Endothelial cell of umbilical vein (primary cell): Measurements from ENCODE around the gene DONSON. TPM values are rescaled to one million over a fixed set of nuclear protein-coding genes. Genes with fewer than 3 reads are reported as not detected.

Experiments used
- BruUV-seq: library from RNA; stranded (reverse); fragments of 400-500 nt; replicated peaks from 2 replicates; lab custom pipeline; 2021; lab: Mats Ljungman, UMichigan
- CTCF ChIA-PET: fragments of 300-600, 350-600 bp; sonication (Branson Sonifier 250); formaldehyde crosslinking; loops from one replicate; lab custom pipeline; 2021; ENCODE audit warnings: antibody characterized with exemption, inconsistent platforms; lab: Charles Lee
- POLR2A ChIA-PET: fragments of 300-600, 350-600 bp; sonication (Branson Sonifier 250); formaldehyde crosslinking; loops from one replicate; lab custom pipeline; 2021; ENCODE audit warnings: antibody characterized with exemption, inconsistent platforms; lab: Charles Lee
- DNase-seq: peaks from one replicate; pipeline ENCODE4 v3.0.0-alpha.2; 2011; ENCODE audit warnings: low read depth, low spot score
- FAIRE-seq: peaks from 2 replicates; lab custom pipeline; 2011; peaks lifted over from hg19 to GRCh38; lab: Jason Lieb, UNC
- H2AFZ ChIP-seq: 2 replicates; pipeline ENCODE4 v1.6.0; 2012; ENCODE audit warnings: low read depth, low read length, control low read depth, inconsistent platforms
- H3K27ac ChIP-seq: 2 replicates; pipeline ENCODE4 v1.5.1; 2011; ENCODE audit warnings: low read depth, mild to moderate bottlenecking, control low read depth, low read length, moderate library complexity; ENCODE audit not compliant: insufficient read depth
- H3K27me3 ChIP-seq, 2 experiments: 2 replicates each; pipeline versions ENCODE4 v1.6.0 to v1.6.1; 2011; ENCODE audit warnings: low read length in 2 of 2, mixed read lengths in 1 of 2; ENCODE audit not compliant: control insufficient read depth in 2 of 2, insufficient read depth in 2 of 2
- H3K36me3 ChIP-seq, 2 experiments: 2 replicates in 1 of 2; 3 replicates in 1 of 2; pipeline ENCODE4 v1.5.1; 2011; ENCODE audit warnings: low read length in 2 of 2, mild to moderate bottlenecking in 1 of 2, moderate library complexity in 1 of 2; ENCODE audit not compliant: control insufficient read depth in 2 of 2, insufficient read depth in 2 of 2; ENCODE audit errors: extremely low read depth in 1 of 2
- H3K4me1 ChIP-seq: 3 replicates; pipeline ENCODE4 v1.5.1; 2011; ENCODE audit warnings: mild to moderate bottlenecking, low read length; ENCODE audit not compliant: control insufficient read depth, insufficient read depth; ENCODE audit errors: extremely low read depth
- H3K4me2 ChIP-seq: 2 replicates; pipeline ENCODE4 v1.6.1; 2011; ENCODE audit warnings: low read length, control low read depth, mixed read lengths; ENCODE audit not compliant: insufficient read depth
- H3K4me3 ChIP-seq, 3 experiments: fragments of 200-600 bp in 1 of 3; sonication (generic), shearing (Covaris generic) in 1 of 3; replicated peaks in 1 of 3; 2 replicates each; pipeline ENCODE4 v1.5.1; 2011 to 2016; ENCODE audit warnings: control low read depth in 3 of 3, low read length in 3 of 3, mild to moderate bottlenecking in 2 of 3, inconsistent platforms in 1 of 3, low read depth in 1 of 3, moderate library complexity in 1 of 3; ENCODE audit not compliant: insufficient read depth in 1 of 3
- H3K79me2 ChIP-seq: 2 replicates; pipeline ENCODE4 v1.6.0; 2012; ENCODE audit warnings: low read length, inconsistent platforms; ENCODE audit not compliant: control insufficient read depth, insufficient read depth
- H3K9ac ChIP-seq: replicated peaks from 2 replicates; pipeline ENCODE3; 2011; ENCODE audit warnings: low read length, control low read depth; ENCODE audit not compliant: insufficient read depth; ENCODE audit errors: extremely low read depth
- H3K9me1 ChIP-seq: replicated peaks from 3 replicates; pipeline ENCODE4 v1.6.0; 2011; ENCODE audit warnings: mild to moderate bottlenecking, low read length; ENCODE audit not compliant: control insufficient read depth, insufficient read depth; ENCODE audit errors: extremely low read depth
- H3K9me3 ChIP-seq: replicated peaks from 2 replicates; pipeline ENCODE4 v1.5.1; 2012; ENCODE audit warnings: low read length, inconsistent platforms; ENCODE audit not compliant: control insufficient read depth, insufficient read depth
- H4K20me1 ChIP-seq: replicated peaks from 2 replicates; pipeline ENCODE3; 2011; ENCODE audit warnings: mild to moderate bottlenecking, low read length; ENCODE audit not compliant: control insufficient read depth, insufficient read depth; ENCODE audit errors: extremely low read depth
- CTCF ChIP-seq, 2 donors: IDR thresholded peaks; 1 replicate in 1 of 2; 2 replicates in 1 of 2; pipeline ENCODE4 v1.5.1; 2011; ENCODE audit warnings: low read length in 2 of 2, mild to moderate bottlenecking in 2 of 2, moderate library complexity in 2 of 2, control low read depth in 1 of 2, inconsistent platforms in 1 of 2, low read depth in 1 of 2; ENCODE audit not compliant: insufficient read depth in 1 of 2; ENCODE audit errors: extremely low read depth in 1 of 2
- JUN ChIP-seq: IDR thresholded peaks from 2 replicates; pipeline ENCODE4 v1.6.1; 2011; ENCODE audit warnings: borderline replicate concordance, low read depth; ENCODE audit not compliant: insufficient read length, insufficient read depth
- MAX ChIP-seq: IDR thresholded peaks from 2 replicates; pipeline ENCODE4 v1.6.1; 2011; ENCODE audit not compliant: insufficient read depth, insufficient read length
- POLR2AphosphoS5 ChIP-seq: IDR thresholded peaks from 2 replicates; pipeline ENCODE4 v1.6.1; 2012; ENCODE audit warnings: low read depth, mild to moderate bottlenecking, control low read depth, low read length, moderate library complexity; ENCODE audit not compliant: insufficient read depth
- dilution Hi-C: fragments of 300-500 bp; cut with MboI; formaldehyde crosslinking; loops from one replicate; pipeline ENCODE4 v1.15.0; 2019; ENCODE audit warnings: low sequenced_read_pairs; ENCODE audit not compliant: extremely low pct_ligation_motif_present
- intact Hi-C: fragments of 100-400 bp; cut with micrococcal nuclease; formaldehyde crosslinking; loops from one replicate; pipeline ENCODE4 v1.10.0; 2022
- polyA plus RNA-seq, 4 experiments: library from polyadenylated mRNA; depleted of rRNA in 3 of 4; stranded (reverse) in 3 of 4; unstranded in 1 of 4; fragments of >200 nt; gene quantifications; 2 replicates each; pipeline versions ENCODE4 v1.2.1 to v1.2.3, GENCODE V29; 2011 to 2012; ENCODE audit warnings: missing spikeins in 1 of 4
- total RNA-seq: library from RNA; stranded (reverse); gene quantifications from 2 replicates; pipeline ENCODE4 v1.2.3, GENCODE V29; 2021

The DONSON gene
- total and polyA plus RNA-seq, 2 donors (not counting 3 experiments of a cell fraction or from before 2014, with no cell fraction given) = 14.3 to 29.4 TPM

- no peak overlapping the region for H3K4me2 ChIP-seq
- no peaks in the 10 kb centered on the region for H3K4me1 ChIP-seq
- no peak overlapping the region for H3K4me3 ChIP-seq
- peaks cover 15 to 49% of the 10 kb centered on the region in 2 experiments for H3K36me3 ChIP-seq
- H2AFZ ChIP-seq = no peak overlapping the region
- DNase-seq (no peak), FAIRE-seq (no peak)
- ChIA-PET CTCF (interaction anchor here (1.0 kb wide), 1 partner anchor 46 kb away, joined by 5 read pairs; no protein-coding TSS in a partner anchor), POLR2A (no interaction called here)
- no peaks in the 10 kb centered on the region for H3K9me3 ChIP-seq
- dilution Hi-C loops = no loop called here
- no TSS peak for BruUV-seq
- no peaks in the 10 kb centered on the region for H3K27me3 ChIP-seq
- TF ChIP-seq MAX (no peak), POLR2AphosphoS5 (no peak), CTCF (IDR thresholded peaks at IDR 0.05; ENCODE audit: extremely low read depth in 1 of 2, insufficient read depth in 1 of 2, low read depth in 1 of 2, low read length in 2 of 2) (no peak), JUN (no peak)
- peaks cover 15% of the 10 kb centered on the region for H4K20me1 ChIP-seq
- peaks cover 83% of the 10 kb centered on the region for H3K79me2 ChIP-seq
- intact Hi-C loops = no loop called here
- no peaks in the 10 kb centered on the region for H3K9me1 ChIP-seq
- no peak overlapping the region for H3K9ac ChIP-seq
- no peak overlapping the region for H3K27ac ChIP-seq
Observed at GRCh38 chr21:33559813-33560212, 28.7 kb downstream of the DONSON start.
